ENCODE data around the gene DCC.

Gene DCC

GRCh38 chr18:53451902-53452301, 1111.9 kb downstream of the DCC start:
- H3K36me3 ChIP-seq (ENCODE audit: control insufficient read depth, low read length) = no peaks in the 10 kb centered on the region
- no peaks in the 10 kb centered on the region for H3K27me3 ChIP-seq (ENCODE audit: control insufficient read depth, low read length)
- H3K4me2 ChIP-seq (ENCODE audit: low read length) = no peak overlapping the region
- no peaks in the 10 kb centered on the region for H3F3A ChIP-seq (ENCODE audit: control insufficient read depth, insufficient read depth)
- no peaks in the 10 kb centered on the region for H3K4me1 ChIP-seq (ENCODE audit: control insufficient read depth, low read length)
- H3K9me3 ChIP-seq (ENCODE audit: control insufficient read depth, insufficient read depth, low read length) = no peaks in the 10 kb centered on the region
- no peak for TF ChIP-seq EZH2phosphoT487 (IDR thresholded peaks at IDR 0.05; ENCODE audit: borderline replicate concordance, low read length)
- TF ChIP-seq CTCF (IDR thresholded peaks at IDR 0.05; ENCODE audit: low read depth, low read length, poor library complexity, severe bottlenecking) = no peak
- no peak overlapping the region for H3K27ac ChIP-seq (ENCODE audit: low read depth, low read length)
- H3K4me3 ChIP-seq (ENCODE audit: low read length) = no peak overlapping the region
- H3K9me2 ChIP-seq (replicated peaks; ENCODE audit: control insufficient read depth, low read length) = no peaks in the 10 kb centered on the region
- no peaks in the 10 kb centered on the region for H4K20me1 ChIP-seq (ENCODE audit: control insufficient read depth, insufficient read depth, low read depth, low read length)
- H3K79me2 ChIP-seq (ENCODE audit: control insufficient read depth, low read length) = no peaks in the 10 kb centered on the region

- no peak overlapping the region for H3K27ac ChIP-seq (ENCODE audit: low read depth, low read length)
- no peaks in the 10 kb centered on the region for H3F3A ChIP-seq (ENCODE audit: control insufficient read depth, insufficient read depth)
- no peak overlapping the region for H3K4me3 ChIP-seq (ENCODE audit: low read length)
- no peaks in the 10 kb centered on the region; the same call in 1 of the 2 replicates for H3K9me3 ChIP-seq (ENCODE audit: control insufficient read depth, insufficient read depth, low read length)
- H3K4me2 ChIP-seq (ENCODE audit: low read length) = no peak overlapping the region
- no peaks in the 10 kb centered on the region for H3K4me1 ChIP-seq (ENCODE audit: control insufficient read depth, low read length)
- H3K36me3 ChIP-seq (ENCODE audit: control insufficient read depth, low read length) = no peaks in the 10 kb centered on the region
- no peaks in the 10 kb centered on the region for H3K9me2 ChIP-seq (replicated peaks; ENCODE audit: control insufficient read depth, low read length)
- H3K79me2 ChIP-seq (ENCODE audit: control insufficient read depth, low read length) = no peaks in the 10 kb centered on the region
- no peaks in the 10 kb centered on the region for H4K20me1 ChIP-seq (ENCODE audit: control insufficient read depth, insufficient read depth, low read depth, low read length)
- no peaks in the 10 kb centered on the region for H3K27me3 ChIP-seq (ENCODE audit: control insufficient read depth, low read length)
- TF ChIP-seq EZH2phosphoT487 (IDR thresholded peaks at IDR 0.05; ENCODE audit: borderline replicate concordance, low read length) (no peak), CTCF (IDR thresholded peaks at IDR 0.05; ENCODE audit: low read depth, low read length, poor library complexity, severe bottlenecking) (no peak)
These were observed 1117.1 kb downstream of the DCC start for GRCh38 chr18:53457068-53457467.

- no peak overlapping the region for H3K4me2 ChIP-seq (ENCODE audit: low read length)
- no peaks in the 10 kb centered on the region; the same call in 1 of the 2 replicates for H3K9me3 ChIP-seq (ENCODE audit: control insufficient read depth, insufficient read depth, low read length)
- H3K36me3 ChIP-seq (ENCODE audit: control insufficient read depth, low read length) = no peaks in the 10 kb centered on the region
- H3F3A ChIP-seq (ENCODE audit: control insufficient read depth, insufficient read depth) = no peaks in the 10 kb centered on the region
- no peaks in the 10 kb centered on the region for H3K4me1 ChIP-seq (ENCODE audit: control insufficient read depth, low read length)
- no peak overlapping the region for H3K27ac ChIP-seq (ENCODE audit: low read depth, low read length)
- TF ChIP-seq CTCF (IDR thresholded peaks at IDR 0.05; ENCODE audit: low read depth, low read length, poor library complexity, severe bottlenecking) (no peak), EZH2phosphoT487 (IDR thresholded peaks at IDR 0.05; ENCODE audit: borderline replicate concordance, low read length) (no peak)
- no peaks in the 10 kb centered on the region for H3K27me3 ChIP-seq (ENCODE audit: control insufficient read depth, low read length)
- H3K4me3 ChIP-seq (ENCODE audit: low read length) = no peak overlapping the region
- no peaks in the 10 kb centered on the region for H3K9me2 ChIP-seq (replicated peaks; ENCODE audit: control insufficient read depth, low read length)
- no peaks in the 10 kb centered on the region for H4K20me1 ChIP-seq (ENCODE audit: control insufficient read depth, insufficient read depth, low read depth, low read length)
- H3K79me2 ChIP-seq (ENCODE audit: control insufficient read depth, low read length) = no peaks in the 10 kb centered on the region
These were observed 1118.3 kb downstream of the DCC start for GRCh38 chr18:53458268-53458667.
